Muscle layer of colon (tissue), 2 donors: Measurements from ENCODE around the gene TSGA10.

Source experiments
- H3K27ac ChIP-seq: one replicate; pipeline ENCODE4 v1.7.0; 2013; ENCODE audit warnings: low read depth, mild to moderate bottlenecking, low read length, moderate library complexity
- H3K27me3 ChIP-seq, 2 donors: one replicate each; pipeline ENCODE4 v1.7.0; 2013; ENCODE audit warnings: low read length in 2 of 2, mild to moderate bottlenecking in 2 of 2; ENCODE audit not compliant: insufficient read depth in 2 of 2, control insufficient read depth in 1 of 2
- H3K36me3 ChIP-seq: one replicate; pipeline ENCODE4 v1.7.0; 2013; ENCODE audit warnings: mild to moderate bottlenecking, low read length; ENCODE audit not compliant: insufficient read depth
- H3K4me1 ChIP-seq: one replicate; pipeline ENCODE4 v1.7.0; 2013; ENCODE audit warnings: mild to moderate bottlenecking, low read length; ENCODE audit not compliant: insufficient read depth
- H3K4me3 ChIP-seq, 2 donors: one replicate each; pipeline ENCODE4 v1.7.0; 2013; ENCODE audit warnings: low read length in 2 of 2, low read depth in 1 of 2, mild to moderate bottlenecking in 1 of 2, moderate library complexity in 1 of 2
- H3K9ac ChIP-seq: one replicate; pipeline ENCODE4 v1.7.0; 2013; ENCODE audit warnings: low read length
- H3K9me3 ChIP-seq: one replicate; pipeline ENCODE4 v1.7.0; 2013; ENCODE audit warnings: mild to moderate bottlenecking, low read length
- donor health status: abdominal sarcoma.
- donor health status: Adenocarcinoma of cecum.

The TSGA10 gene

GRCh38 chr2:98972582-98973167, 182.1 kb downstream of the TSGA10 start:
- no peaks in the 10 kb centered on the region for H3K4me1 ChIP-seq
- peaks cover 9% of the 10 kb centered on the region for H3K9me3 ChIP-seq
- no peak overlapping the region for H3K4me3 ChIP-seq
- H3K9ac ChIP-seq = no peak overlapping the region
- no peaks in the 10 kb centered on the region for H3K27me3 ChIP-seq
- no peak overlapping the region for H3K27ac ChIP-seq
- H3K36me3 ChIP-seq = no peaks in the 10 kb centered on the region

GRCh38 chr2:98959810-98960507, 194.8 kb downstream of the TSGA10 start:
- Histone ChIP-seq H3K4me3 (no peak overlapping the region), H3K27ac (no peak overlapping the region), H3K36me3 (no peaks in the 10 kb centered on the region), H3K4me1 (peaks cover 4% of the 10 kb centered on the region), H3K9ac (no peak overlapping the region), H3K27me3 (no peaks in the 10 kb centered on the region), H3K9me3 (no peaks in the 10 kb centered on the region)

- Histone ChIP-seq H3K36me3 (no peaks in the 10 kb centered on the region), H3K27ac (no peak overlapping the region), H3K4me3 (no peak overlapping the region), H3K27me3 (no peaks in the 10 kb centered on the region), H3K9ac (no peak overlapping the region), H3K4me1 (no peaks in the 10 kb centered on the region), H3K9me3 (no peaks in the 10 kb centered on the region)
Observed at GRCh38 chr2:98952966-98953365, 201.8 kb downstream of the TSGA10 start.

GRCh38 chr2:98948956-98949739, 205.6 kb downstream of the TSGA10 start:
- H3K4me1 ChIP-seq = no peaks in the 10 kb centered on the region
- no peak overlapping the region for H3K4me3 ChIP-seq
- no peak overlapping the region for H3K9ac ChIP-seq

GRCh38 chr2:98947554-98947953, 207.2 kb downstream of the TSGA10 start:
- Histone ChIP-seq H3K27me3 (no peaks in the 10 kb centered on the region), H3K27ac (no peak overlapping the region), H3K9ac (no peak overlapping the region), H3K9me3 (no peaks in the 10 kb centered on the region), H3K36me3 (no peaks in the 10 kb centered on the region), H3K4me1 (no peaks in the 10 kb centered on the region), H3K4me3 (no peak overlapping the region)

More at GRCh38 chr2:98948956-98949739, 205.6 kb downstream of the TSGA10 start:
- no peaks in the 10 kb centered on the region for H3K27me3 ChIP-seq
- no peaks in the 10 kb centered on the region for H3K36me3 ChIP-seq
- H3K27ac ChIP-seq = no peak overlapping the region
- H3K9me3 ChIP-seq = no peaks in the 10 kb centered on the region
